HG03039 (cell line): ENCODE measurements around the gene THYN1.
"Not testable (repeated sequence)": the region's sequence is repeated elsewhere in the genome, so short reads cannot be mapped to it uniquely, and the experiment has no call there.

Experiments used
- ATAC-seq: cut with Tn5 transposase; IDR thresholded peaks from one replicate; pipeline ENCODE4 v1.9.1; 2021; ENCODE audit warnings: mild to moderate bottlenecking, moderate library complexity; ENCODE audit not compliant: unreplicated experiment

The THYN1 gene

GRCh38 chr11:134253188-134253993, at the start of gene THYN1, which contains the start of gene ACAD8:
THYN1 (minus strand) TSS chr11:134253352; CDS start chr11:134252882, 470 bp downstream.
ACAD8 (plus strand) TSS chr11:134253568; CDS start chr11:134253601, 33 bp downstream.
- peak; percentile 99 for ATAC-seq

- ATAC-seq, result no peak
Measured at GRCh38 chr11:134294664-134295063, 41.5 kb upstream of the THYN1 start.

- no peak for ATAC-seq
Measured at GRCh38 chr11:134293119-134294113, 40.3 kb upstream of the THYN1 start.

- no peak for ATAC-seq
Measured at GRCh38 chr11:134292661-134293060, 39.5 kb upstream of the THYN1 start.

GRCh38 chr11:134291196-134291595, 38.0 kb upstream of the THYN1 start:
- ATAC-seq, result no peak

- no peak for ATAC-seq
Measured at GRCh38 chr11:134290646-134291045, 37.5 kb upstream of the THYN1 start.

- no peak for ATAC-seq
Measured at GRCh38 chr11:134289789-134290188, 36.6 kb upstream of the THYN1 start.

GRCh38 chr11:134289167-134289566, 36.0 kb upstream of the THYN1 start:
- ATAC-seq, result no peak

GRCh38 chr11:134288486-134288885, 35.3 kb upstream of the THYN1 start:
- no peak for ATAC-seq

- ATAC-seq, result no peak
Measured at GRCh38 chr11:134287561-134287960, 34.4 kb upstream of the THYN1 start.

- not testable (repeated sequence) for ATAC-seq
Measured at GRCh38 chr11:134284349-134284748, 31.2 kb upstream of the THYN1 start.

- ATAC-seq, result no peak
Measured at GRCh38 chr11:134283461-134284230, 30.5 kb upstream of the THYN1 start.

GRCh38 chr11:134282121-134283045, 29.2 kb upstream of the THYN1 start:
- ATAC-seq, result no peak

- ATAC-seq, result not testable (repeated sequence)
Measured at GRCh38 chr11:134281635-134282034, 28.5 kb upstream of the THYN1 start.

- ATAC-seq, result no peak
Measured at GRCh38 chr11:134278356-134278755, 25.2 kb upstream of the THYN1 start.

GRCh38 chr11:134277183-134278001, 24.2 kb upstream of the THYN1 start:
- no peak for ATAC-seq

- ATAC-seq, result no peak
Measured at GRCh38 chr11:134276396-134277182, 23.4 kb upstream of the THYN1 start.
